GM23248 (cell line): ENCODE data around the gene ACER2. TPM values are rescaled to one million over a fixed set of nuclear protein-coding genes. Genes with fewer than 3 reads are reported as not detected.

Source experiments
- DNase-seq: peaks from one replicate; pipeline ENCODE4 v3.0.0-alpha.2; 2015
- H2AFZ ChIP-seq: fragments of 200-600 bp; sonication (generic); 2 replicates; pipeline ENCODE4 v1.6.1; 2016; ENCODE audit warnings: antibody characterized with exemption
- H3F3A ChIP-seq: fragments of 200-600 bp; sonication (generic); 2 replicates; pipeline ENCODE4 v1.6.1; 2016; ENCODE audit warnings: mild to moderate bottlenecking, antibody characterized with exemption, mixed run types; ENCODE audit not compliant: insufficient read depth
- H3K27ac ChIP-seq: fragments of 200-600 bp; sonication (generic); 2 replicates; pipeline ENCODE4 v1.5.1; 2016; ENCODE audit warnings: mild to moderate bottlenecking
- H3K27me3 ChIP-seq: fragments of 200-600 bp; sonication (generic); replicated peaks from 2 replicates; pipeline ENCODE4 v1.6.1; 2016; ENCODE audit warnings: mild to moderate bottlenecking; ENCODE audit not compliant: insufficient read depth
- H3K36me3 ChIP-seq: fragments of 200-600 bp; sonication (generic); 2 replicates; pipeline ENCODE4 v1.6.1; 2016; ENCODE audit warnings: low read depth, mild to moderate bottlenecking
- H3K4me1 ChIP-seq: fragments of 200-600 bp; sonication (generic); 2 replicates; pipeline ENCODE4 v1.6.1; 2016; ENCODE audit warnings: mild to moderate bottlenecking; ENCODE audit not compliant: insufficient read depth
- H3K4me2 ChIP-seq: fragments of 200-600 bp; sonication (generic); one replicate; pipeline ENCODE4 v1.6.1; 2016; ENCODE audit warnings: mild to moderate bottlenecking; ENCODE audit not compliant: unreplicated experiment
- H3K4me3 ChIP-seq: fragments of 200-600 bp; sonication (generic); 2 replicates; pipeline ENCODE4 v1.5.1; 2016; ENCODE audit warnings: mild to moderate bottlenecking
- H3K79me2 ChIP-seq: fragments of 200-600 bp; sonication (generic); 2 replicates; pipeline ENCODE4 v1.6.1; 2016; ENCODE audit warnings: mild to moderate bottlenecking; ENCODE audit not compliant: insufficient read depth
- H3K9ac ChIP-seq: fragments of 200-600 bp; sonication (generic); 2 replicates; pipeline ENCODE4 v1.6.1; 2016; ENCODE audit warnings: mild to moderate bottlenecking
- H3K9me2 ChIP-seq: fragments of 200-600 bp; sonication (generic); 2 replicates; pipeline ENCODE4 v1.6.1; 2016; ENCODE audit warnings: mixed run types, mild to moderate bottlenecking, moderate library complexity; ENCODE audit not compliant: insufficient read depth
- H3K9me3 ChIP-seq: fragments of 200-600 bp; sonication (generic); one replicate; pipeline ENCODE4 v1.6.1; 2017; ENCODE audit warnings: low read depth
- H4K20me1 ChIP-seq: fragments of 200-600 bp; sonication (generic); 2 replicates; pipeline ENCODE4 v1.6.0; 2016; ENCODE audit not compliant: insufficient read depth
- EZH2 ChIP-seq: fragments of 200-600 bp; sonication (generic); IDR thresholded peaks from 2 replicates; pipeline ENCODE4 v1.6.1; 2018; ENCODE audit warnings: antibody characterized with exemption, mild to moderate bottlenecking; ENCODE audit not compliant: insufficient read depth, poor library complexity, severe bottlenecking
- EZH2phosphoT487 ChIP-seq: fragments of 200-600 bp; sonication (generic); IDR thresholded peaks from 2 replicates; pipeline ENCODE4 v1.6.1; 2018; ENCODE audit warnings: antibody characterized with exemption, moderate library complexity, mild to moderate bottlenecking, low read depth; ENCODE audit not compliant: insufficient read depth
- WGBS, 2 experiments: methylation state at CpG; one replicate each; pipeline ENCODE4 v1.1.6; 2015 to 2017; ENCODE audit warnings: low lambda C conversion rate in 2 of 2, low coverage in 1 of 2; ENCODE audit errors: missing lambda C conversion rate in 2 of 2; 5-methylcytosine and 5-hydroxymethylcytosine counted together
- in situ Hi-C: fragments of 300-500 bp; cut with MboI; formaldehyde crosslinking; loops from 2 replicates; pipeline ENCODE4 v1.15.0; 2020
- polyA plus RNA-seq: library from polyadenylated mRNA; unstranded; fragments of >200 nt; fragmentation: Nextera tagmentation; extraction: Ambion mirVana; gene quantifications from 2 replicates; pipeline ENCODE4 v1.2.1, GENCODE V29; 2016
- total RNA-seq: library from RNA; depleted of rRNA; stranded (reverse); fragments of >200 nt; shearing (Covaris generic); gene quantifications from 2 replicates; pipeline ENCODE4 v1.2.3, GENCODE V29; 2014

The ACER2 gene
- total and polyA plus RNA-seq, 2 experiments from 2014 or later: 0.48 to 0.76 TPM

DNA sequence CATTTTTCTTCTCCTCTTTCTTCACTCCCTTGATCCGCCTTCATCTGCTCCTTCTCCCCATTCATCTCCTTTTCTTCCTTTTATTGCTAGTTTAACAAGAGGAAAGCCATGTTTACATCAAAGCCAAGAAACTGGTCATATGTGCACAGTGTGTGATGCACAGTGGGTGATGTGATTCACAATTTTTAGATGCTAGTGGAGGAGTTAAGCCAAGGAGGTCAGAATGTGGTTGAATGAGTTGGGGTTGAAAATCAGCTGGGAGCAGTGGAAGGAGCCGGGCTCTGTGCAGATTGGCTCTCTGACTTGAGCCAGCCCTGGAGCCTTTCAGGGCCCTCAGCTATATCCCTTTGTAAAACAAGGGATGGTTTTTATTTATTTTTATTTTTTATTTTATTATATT, 7.3 kb downstream of the ACER2 start:
- Histone ChIP-seq H3K9me2 (no peaks in the 10 kb centered on the region), H3K79me2 (no peaks in the 10 kb centered on the region), H4K20me1 (no peaks in the 10 kb centered on the region), H3K27me3 (no peaks in the 10 kb centered on the region), H3K4me1 (0 out of 2 replicates have a peak, but pooled peaks cover 6% of the 10 kb centered on the region), H3F3A (peaks cover 15% of the 10 kb centered on the region; the same call in 1 of the 2 replicates), H3K4me3 (no peak overlapping the region), H3K9me3 (no peaks in the 10 kb centered on the region), H3K9ac (no peak overlapping the region), H3K36me3 (no peaks in the 10 kb centered on the region), H2AFZ (no peak overlapping the region), H3K4me2 (no peak overlapping the region), H3K27ac (no peak overlapping the region)
- 83 to 88% methylated on average over 2 of the region's 2 CpGs for WGBS, 2 experiments
- in situ Hi-C loops: no loop called here
- DNase-seq: peak; percentile 61
- no peak for TF ChIP-seq EZH2phosphoT487
- no peak for TF ChIP-seq EZH2

DNA sequence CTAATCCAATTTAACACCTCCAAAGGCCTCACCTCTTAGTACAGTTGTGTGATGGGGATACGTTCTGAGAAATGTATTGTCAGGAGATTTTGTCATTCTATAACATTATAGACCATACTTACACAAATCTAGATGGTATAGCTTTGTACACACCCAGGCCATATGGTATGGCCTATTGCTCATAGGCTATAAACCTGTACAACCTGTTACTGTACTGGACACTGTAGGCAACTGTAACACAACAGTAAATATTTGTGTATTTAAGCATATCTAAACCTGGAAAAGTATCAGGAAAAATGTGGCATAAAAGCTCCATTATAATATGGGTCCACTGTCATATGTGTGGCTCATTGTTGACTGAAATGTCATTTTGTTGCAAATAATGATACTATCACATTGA, 12.1 kb downstream of the ACER2 start:
- no peaks in the 10 kb centered on the region for H3K9me3 ChIP-seq
- H3K27me3 ChIP-seq: no peaks in the 10 kb centered on the region
- H3K9me2 ChIP-seq: no peaks in the 10 kb centered on the region
- H3K36me3 ChIP-seq: no peaks in the 10 kb centered on the region
- H4K20me1 ChIP-seq: no peaks in the 10 kb centered on the region
- H3K4me2 ChIP-seq: no peak overlapping the region
- WGBS, 2 experiments: 72 to 80% methylated on average over 1 of the region's 1 CpG
- no peak overlapping the region for H3K27ac ChIP-seq
- H3F3A ChIP-seq: peaks cover 3% of the 10 kb centered on the region; the same call in 1 of the 2 replicates
- no peak overlapping the region for H2AFZ ChIP-seq
- H3K9ac ChIP-seq: no peak overlapping the region
- no peaks in the 10 kb centered on the region for H3K4me1 ChIP-seq
- in situ Hi-C loops: no loop called here
- no peak for DNase-seq
- H3K79me2 ChIP-seq: no peaks in the 10 kb centered on the region
- H3K4me3 ChIP-seq: no peak overlapping the region
- TF ChIP-seq EZH2: no peak
- no peak for TF ChIP-seq EZH2phosphoT487

DNA sequence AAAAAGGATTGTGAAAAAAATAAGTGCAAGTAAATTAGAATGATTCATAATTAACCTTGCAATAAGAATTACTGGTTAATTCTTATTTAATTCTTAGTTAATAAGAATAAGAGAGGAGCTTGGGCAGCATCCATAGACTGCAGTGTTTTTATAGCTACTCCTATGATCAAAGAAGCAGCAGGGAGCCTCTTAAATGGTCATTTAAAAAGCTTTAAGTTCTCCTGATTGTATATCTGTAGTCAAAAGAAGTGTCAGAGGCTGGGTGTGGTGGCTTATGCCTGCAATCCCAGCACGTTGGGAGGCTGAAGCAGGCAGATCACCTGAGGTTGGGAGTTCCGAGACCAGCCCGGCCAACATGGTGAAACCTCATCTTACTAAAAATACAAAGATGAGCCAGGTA, 14.4 kb downstream of the ACER2 start:
- no peaks in the 10 kb centered on the region for H3K9me3 ChIP-seq
- H3K9ac ChIP-seq: no peak overlapping the region
- H3K79me2 ChIP-seq: no peaks in the 10 kb centered on the region
- no peaks in the 10 kb centered on the region for H3F3A ChIP-seq
- in situ Hi-C loops: no loop called here
- WGBS, 2 experiments: 82 to 93% methylated on average over 3 of the region's 3 CpGs
- no peak overlapping the region for H3K27ac ChIP-seq
- TF ChIP-seq EZH2 (no peak), EZH2phosphoT487 (no peak)
- H3K4me1 ChIP-seq: no peaks in the 10 kb centered on the region
- no peak overlapping the region for H3K4me2 ChIP-seq
- H3K9me2 ChIP-seq: no peaks in the 10 kb centered on the region
- no peaks in the 10 kb centered on the region for H3K27me3 ChIP-seq
- H2AFZ ChIP-seq: no peak overlapping the region
- no peak overlapping the region for H3K4me3 ChIP-seq
- H4K20me1 ChIP-seq: no peaks in the 10 kb centered on the region
- no peak for DNase-seq
- no peaks in the 10 kb centered on the region for H3K36me3 ChIP-seq

DNA sequence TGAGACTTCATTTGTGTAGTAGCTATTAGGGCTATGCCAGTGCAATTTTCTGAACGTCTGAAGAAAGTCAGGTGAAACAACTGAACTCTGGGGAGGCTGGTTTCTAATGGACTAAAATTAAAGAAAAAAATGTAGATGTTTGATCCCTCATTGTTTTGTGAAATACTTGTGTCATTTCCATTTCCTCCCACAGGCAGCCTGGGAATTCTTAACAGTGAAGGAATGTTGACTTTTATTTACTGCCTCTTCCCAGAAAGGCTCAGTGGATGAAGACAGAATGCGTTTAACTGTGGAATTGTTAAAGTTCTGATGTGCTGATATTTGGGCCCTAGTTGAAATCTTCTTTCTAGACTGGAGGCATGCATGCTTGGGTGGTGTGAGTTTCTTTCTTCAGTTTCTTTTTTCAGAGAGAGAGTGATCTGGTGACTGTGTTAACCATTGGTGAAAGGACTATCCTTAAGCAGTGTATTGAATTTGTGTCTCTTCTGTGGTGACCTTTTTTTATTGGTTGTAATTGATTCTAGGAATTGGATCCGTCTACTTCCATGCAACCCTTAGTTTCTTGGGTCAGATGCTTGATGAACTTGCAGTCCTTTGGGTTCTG, 15.5 kb downstream of the ACER2 start:
- DNase-seq: peak; percentile 8
- H3K36me3 ChIP-seq: no peaks in the 10 kb centered on the region
- 0 out of 2 replicates have a peak, but pooled peaks cover under 1% of the 10 kb centered on the region for H3K4me1 ChIP-seq
- no peak overlapping the region for H3K4me3 ChIP-seq
- no peaks in the 10 kb centered on the region for H3K79me2 ChIP-seq
- no peaks in the 10 kb centered on the region for H3K9me2 ChIP-seq
- in situ Hi-C loops: no loop called here
- H4K20me1 ChIP-seq: no peaks in the 10 kb centered on the region
- no peaks in the 10 kb centered on the region for H3F3A ChIP-seq
- H3K9me3 ChIP-seq: no peaks in the 10 kb centered on the region
- 0 out of 2 replicates have a peak overlapping the region, but pooled peaks have one; percentile 40 for H2AFZ ChIP-seq
- WGBS, 2 experiments: 33 to 39% methylated on average over 3 of the region's 3 CpGs
- TF ChIP-seq EZH2: no peak
- TF ChIP-seq EZH2phosphoT487: no peak
- no peak overlapping the region for H3K4me2 ChIP-seq
- no peak overlapping the region for H3K9ac ChIP-seq
- no peaks in the 10 kb centered on the region for H3K27me3 ChIP-seq
- no peak overlapping the region for H3K27ac ChIP-seq
